ENCODE measurements around the gene ACOT4. TPM values are rescaled to one million over a fixed set of nuclear protein-coding genes. Genes with fewer than 3 reads are reported as not detected.
A peak's percentile ranks its signal among the peaks of the same experiment; 100 is the strongest.
"Not testable (repeated sequence)": the region's sequence is repeated elsewhere in the genome, so short reads cannot be mapped to it uniquely, and the experiment has no call there.

Gene ACOT4, protein sequence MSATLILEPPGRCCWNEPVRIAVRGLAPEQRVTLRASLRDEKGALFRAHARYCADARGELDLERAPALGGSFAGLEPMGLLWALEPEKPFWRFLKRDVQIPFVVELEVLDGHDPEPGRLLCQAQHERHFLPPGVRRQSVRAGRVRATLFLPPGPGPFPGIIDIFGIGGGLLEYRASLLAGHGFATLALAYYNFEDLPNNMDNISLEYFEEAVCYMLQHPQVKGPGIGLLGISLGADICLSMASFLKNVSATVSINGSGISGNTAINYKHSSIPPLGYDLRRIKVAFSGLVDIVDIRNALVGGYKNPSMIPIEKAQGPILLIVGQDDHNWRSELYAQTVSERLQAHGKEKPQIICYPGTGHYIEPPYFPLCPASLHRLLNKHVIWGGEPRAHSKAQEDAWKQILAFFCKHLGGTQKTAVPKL
- total RNA-seq (1 to 10 TPM in 1 of 2 donors, under 1 TPM in 1; 0.60 to 4.2 TPM), polyA plus RNA-seq (1 to 10 TPM; 1.8 to 2.3 TPM)
- long read RNA-seq, donor 1, partial matches to known transcripts = 0 of 1 reads
- long read RNA-seq, donor 1, other reads (novel, unspliced or antisense) = 0 of 1 reads
- long read RNA-seq, donor 2, partial matches to known transcripts = 0 of 1 reads
- long read RNA-seq, donor 2, other reads (novel, unspliced or antisense) = 0 of 1 reads
- long read RNA-seq, donor 3, partial matches to known transcripts = 0 of 1 reads
- long read RNA-seq, donor 3, other reads (novel, unspliced or antisense) = 0 of 1 reads
- long read RNA-seq, donor 4 = 0 reads
- long read RNA-seq, donor 5, partial matches to known transcripts = 0 of 1 reads
- long read RNA-seq, donor 5, other reads (novel, unspliced or antisense) = 0 of 1 reads

GRCh38 chr14:73591690-73592449 lies at the start of gene ACOT4:
Gene ACOT4 (plus strand): TSS chr14:73591873. CDS start chr14:73591960, 87 bp downstream.
- WGBS, 2 donors = 2% methylated on average over 79 to 89 of the region's 89 CpGs
- Histone ChIP-seq H3K27ac (ENCODE audit: low read depth in 1 of 2, low read length in 1 of 2) (no peak within 1 kb of the TSS), H3K4me3 (peak within 1 kb of the TSS; percentile 49), H3K36me3 (ENCODE audit: control insufficient read depth in 4 of 4, insufficient read depth in 4 of 4, low read length in 4 of 4) (peaks cover 0 to 1% (median 0%) of the 10 kb centered on the region in 4 donors), H3K9ac (ENCODE audit: insufficient read depth in 1 of 2, low read length in 2 of 2) (peak within 1 kb of the TSS; percentile 32 to 39), H3K27me3 (ENCODE audit: control insufficient read depth in 3 of 3, insufficient read depth in 3 of 3, low read length in 2 of 3) (no peaks in the 10 kb centered on the region), H3K4me1 (ENCODE audit: control insufficient read depth in 5 of 5, insufficient read depth in 5 of 5, low read length in 5 of 5) (peaks cover 0 to 4% (median 0%) of the 10 kb centered on the region in 5 donors), H3K9me3 (ENCODE audit: control insufficient read depth in 4 of 4, insufficient read depth in 3 of 4, low read length in 3 of 4) (no peaks in the 10 kb centered on the region)
- TF ChIP-seq CTCF (IDR thresholded peaks at IDR 0.05; ENCODE audit: control extremely low read depth, extremely low read depth) = no peak
- peak; percentile 91 for ATAC-seq (ENCODE audit: insufficient read depth, low FRiP score)
- DNase-seq = peak; percentile 42 to 66 (median 42)

DNA sequence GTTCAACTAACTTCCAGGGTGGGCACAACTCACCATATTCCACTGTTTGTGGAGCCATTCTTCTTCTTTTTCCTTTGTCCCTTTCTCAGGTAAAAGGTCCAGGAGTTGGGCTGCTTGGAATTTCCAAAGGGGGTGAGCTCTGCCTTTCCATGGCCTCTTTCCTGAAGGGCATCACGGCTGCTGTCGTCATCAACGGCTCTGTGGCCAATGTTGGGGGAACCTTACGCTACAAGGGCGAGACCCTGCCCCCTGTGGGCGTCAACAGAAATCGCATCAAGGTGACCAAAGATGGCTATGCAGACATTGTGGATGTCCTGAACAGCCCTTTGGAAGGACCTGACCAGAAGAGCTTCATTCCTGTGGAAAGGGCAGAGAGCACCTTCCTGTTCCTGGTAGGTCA lies 48.7 kb upstream of the ACOT4 start:
- not testable (repeated sequence) for H3K36me3 ChIP-seq (ENCODE audit: control insufficient read depth in 4 of 4, insufficient read depth in 4 of 4, low read length in 4 of 4); ATAC-seq (ENCODE audit: insufficient read depth, low FRiP score); H3K9me3 ChIP-seq (ENCODE audit: control insufficient read depth in 4 of 4, insufficient read depth in 3 of 4, low read length in 3 of 4); H3K4me3 ChIP-seq; DNase-seq; H3K4me1 ChIP-seq (ENCODE audit: control insufficient read depth in 5 of 5, insufficient read depth in 5 of 5, low read length in 5 of 5); H3K9ac ChIP-seq (ENCODE audit: insufficient read depth in 1 of 2, low read length in 2 of 2); H3K27me3 ChIP-seq (ENCODE audit: control insufficient read depth in 3 of 3, insufficient read depth in 3 of 3, low read length in 2 of 3); H3K27ac ChIP-seq (ENCODE audit: low read depth in 1 of 2, low read length in 1 of 2)
- 88 to 97% methylated on average over 6 to 7 of the region's 7 CpGs for WGBS, 2 donors

DNA sequence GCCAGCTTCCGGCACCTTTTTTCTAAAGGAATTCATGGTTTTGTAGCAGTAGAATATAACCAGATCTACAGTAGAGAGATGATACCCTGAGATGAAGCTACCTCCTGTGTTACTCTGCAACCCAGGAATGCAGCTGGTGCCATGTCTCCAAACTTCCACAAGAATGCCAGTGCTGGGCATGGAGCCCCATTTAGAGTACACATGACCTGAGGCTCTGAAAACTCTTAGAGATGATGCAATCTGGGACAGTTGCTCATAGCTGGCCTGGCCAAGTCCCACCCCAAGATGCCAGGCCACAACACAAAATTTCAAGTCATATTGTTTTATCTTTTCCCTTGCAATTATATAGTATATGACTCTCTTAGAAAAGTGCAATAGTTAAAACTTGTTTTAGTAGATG lies 46.3 kb upstream of the ACOT4 start:
- H3K4me3 ChIP-seq; H3K4me1 ChIP-seq (ENCODE audit: control insufficient read depth in 5 of 5, insufficient read depth in 5 of 5, low read length in 5 of 5); H3K27ac ChIP-seq (ENCODE audit: low read depth in 1 of 2, low read length in 1 of 2); H3K27me3 ChIP-seq (ENCODE audit: control insufficient read depth in 3 of 3, insufficient read depth in 3 of 3, low read length in 2 of 3); H3K9ac ChIP-seq (ENCODE audit: insufficient read depth in 1 of 2, low read length in 2 of 2); DNase-seq; ATAC-seq (ENCODE audit: insufficient read depth, low FRiP score); H3K36me3 ChIP-seq (ENCODE audit: control insufficient read depth in 4 of 4, insufficient read depth in 4 of 4, low read length in 4 of 4); H3K9me3 ChIP-seq (ENCODE audit: control insufficient read depth in 4 of 4, insufficient read depth in 3 of 4, low read length in 3 of 4): not testable (repeated sequence)
- WGBS, 2 donors = no CpG with 5 or more reads among the region's 1 CpG

DNA sequence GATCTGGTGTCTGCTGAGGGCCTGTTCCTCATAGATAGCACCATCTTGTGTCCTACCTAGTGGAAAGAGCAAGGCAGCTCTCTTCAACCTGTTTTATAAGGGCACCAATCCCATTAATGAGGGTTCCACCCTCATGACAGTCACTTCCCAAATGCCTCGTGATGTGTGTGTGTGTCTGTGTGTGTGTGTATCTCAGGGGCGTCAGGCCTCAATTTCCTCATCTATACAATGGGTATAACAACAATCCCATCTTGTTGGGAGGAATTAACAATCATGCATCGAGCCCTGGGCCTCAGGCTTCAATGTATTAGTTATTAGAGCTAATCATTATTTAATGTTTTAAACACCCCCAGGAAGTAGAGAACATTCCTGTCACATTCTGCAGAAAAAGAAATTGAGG lies 42.6 kb upstream of the ACOT4 start:
- 90% methylated on average over 3 of the region's 3 CpGs; no CpG with 5 or more reads in 1 of the 2 donors for WGBS, 2 donors
- H3K36me3 ChIP-seq (ENCODE audit: control insufficient read depth in 4 of 4, insufficient read depth in 4 of 4, low read length in 4 of 4); H3K27ac ChIP-seq (ENCODE audit: low read depth in 1 of 2, low read length in 1 of 2); DNase-seq; H3K4me3 ChIP-seq; H3K9ac ChIP-seq (ENCODE audit: insufficient read depth in 1 of 2, low read length in 2 of 2); H3K27me3 ChIP-seq (ENCODE audit: control insufficient read depth in 3 of 3, insufficient read depth in 3 of 3, low read length in 2 of 3); H3K4me1 ChIP-seq (ENCODE audit: control insufficient read depth in 5 of 5, insufficient read depth in 5 of 5, low read length in 5 of 5); H3K9me3 ChIP-seq (ENCODE audit: control insufficient read depth in 4 of 4, insufficient read depth in 3 of 4, low read length in 3 of 4); ATAC-seq (ENCODE audit: insufficient read depth, low FRiP score): not testable (repeated sequence)

GRCh38 chr14:73549889-73550524 lies 41.7 kb upstream of the ACOT4 start:
- ATAC-seq (ENCODE audit: insufficient read depth, low FRiP score); H3K9ac ChIP-seq (ENCODE audit: insufficient read depth in 1 of 2, low read length in 2 of 2); DNase-seq; H3K4me3 ChIP-seq; H3K27me3 ChIP-seq (ENCODE audit: control insufficient read depth in 3 of 3, insufficient read depth in 3 of 3, low read length in 2 of 3); H3K27ac ChIP-seq (ENCODE audit: low read depth in 1 of 2, low read length in 1 of 2); H3K36me3 ChIP-seq (ENCODE audit: control insufficient read depth in 4 of 4, insufficient read depth in 4 of 4, low read length in 4 of 4); H3K4me1 ChIP-seq (ENCODE audit: control insufficient read depth in 5 of 5, insufficient read depth in 5 of 5, low read length in 5 of 5); H3K9me3 ChIP-seq (ENCODE audit: control insufficient read depth in 4 of 4, insufficient read depth in 3 of 4, low read length in 3 of 4): not testable (repeated sequence)
- 98% methylated on average over 4 of the region's 6 CpGs; no CpG with 5 or more reads in 1 of the 2 donors for WGBS, 2 donors

Data from lung (tissue), 16 donors.